ENCODE measurements around the gene FAM199X. TPM values are rescaled to one million over a fixed set of nuclear protein-coding genes. Genes with fewer than 3 reads are reported as not detected.

Gene FAM199X
- total and polyA plus RNA-seq, 2 donors (not counting 1 experiment from before 2014, with no cell fraction given), result 3.6 to 19.2 TPM

DNA sequence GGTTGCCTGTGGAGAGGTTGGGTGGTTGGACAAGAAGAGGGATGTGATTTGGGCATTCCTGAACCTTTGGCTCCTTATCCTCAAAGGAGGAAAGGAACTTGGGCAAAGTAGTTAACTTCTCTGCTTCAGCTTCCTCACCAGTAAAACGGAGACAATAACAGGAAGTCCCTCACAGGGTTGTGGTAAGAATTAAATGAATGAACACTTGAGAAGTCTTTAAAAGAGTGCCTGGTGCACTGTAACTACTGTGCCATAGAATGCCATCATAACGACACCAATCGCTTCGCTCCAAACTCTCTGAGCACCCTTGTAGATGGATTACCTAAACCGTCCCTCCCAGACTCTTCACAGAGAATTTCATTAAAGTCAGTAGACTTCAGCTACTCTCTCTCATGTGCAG, 43.4 kb upstream of the FAM199X start:
- Histone ChIP-seq H3K4me2 (replicated peaks; ENCODE audit: low read depth, low read length, poor library complexity, severe bottlenecking) (peak overlapping the region; percentile 53), H3K4me3 (ENCODE audit: control extremely low read depth in 1 of 5, extremely low read depth in 1 of 5, insufficient read depth in 1 of 5, low read depth in 2 of 5, low read length in 4 of 5) (no peak overlapping the region), H3K36me3 (replicated peaks in 1 of 2; ENCODE audit: control extremely low read depth in 1 of 2, control insufficient read depth in 1 of 2, extremely low read depth in 1 of 2, insufficient read depth in 2 of 2, low read length in 1 of 2) (no peaks in the 10 kb centered on the region), H3K9ac (ENCODE audit: low read length) (peak overlapping the region; percentile 13), H4K20me1 (ENCODE audit: control insufficient read depth, insufficient read depth, low read length, poor library complexity, severe bottlenecking) (no peaks in the 10 kb centered on the region), H3K9me3 (ENCODE audit: control extremely low read depth in 1 of 3, control insufficient read depth in 2 of 3, insufficient read depth in 1 of 3, low read length in 2 of 3) (peaks cover 0 to 8% (median 0%) of the 10 kb centered on the region in 3 donors), H3K27me3 (replicated peaks in 1 of 4; ENCODE audit: control extremely low read depth in 1 of 4, control insufficient read depth in 3 of 4, insufficient read depth in 4 of 4, low read length in 3 of 4) (no peaks in the 10 kb centered on the region), H2AFZ (ENCODE audit: insufficient read depth, low read depth, low read length, poor library complexity, severe bottlenecking) (no peak overlapping the region), H3K4me1 (ENCODE audit: control insufficient read depth in 2 of 2, insufficient read depth in 2 of 2, low read length in 2 of 2) (peaks cover 39 to 60% of the 10 kb centered on the region in 2 donors), H3K79me2 (ENCODE audit: control insufficient read depth, insufficient read depth, low read length) (no peaks in the 10 kb centered on the region), H3K27ac (ENCODE audit: low read length in 2 of 2) (peak overlapping the region; percentile 57 to 78)
- TF ChIP-seq EZH2 (IDR thresholded peaks at IDR 0.05; ENCODE audit: borderline replicate concordance, insufficient read depth, low read depth, low read length, poor library complexity, severe bottlenecking) (no peak), CTCF (IDR thresholded peaks at IDR 0.05) (no peak)
- ChIA-PET POLR2A (interaction anchor here (0.7 to 1.3 kb wide), 3 partner anchors 11 to 34 kb away, joined by 3 to 5 read pairs (median 4); partner anchors contain the start of genes SLC25A53 and ZCCHC18), CTCF (interaction anchor here (0.9 to 1.5 kb wide), 5 partner anchors 9 to 34 kb away, joined by 3 to 13 read pairs (median 4); partner anchors contain the start of genes SLC25A53 and ZCCHC18)
- no peaks in the 10 kb centered on the region for H3K9me3 Mint-ChIP-seq (ENCODE audit: insufficient read depth)
- 0% methylated on average over 3 of the region's 5 CpGs for WGBS (ENCODE audit: insufficient coverage)
- DNase-seq (peak; percentile 38), ATAC-seq (ENCODE audit: low read depth) (peak; percentile 68)
- peaks cover 57% of the 10 kb centered on the region for H3K4me1 Mint-ChIP-seq
- peak overlapping the region; percentile 97 for H3K27ac Mint-ChIP-seq
- intact Hi-C loops (cut with micrococcal nuclease), result no loop called here
- peak overlapping the region; percentile 74 for H3K4me3 Mint-ChIP-seq
- no peaks in the 10 kb centered on the region for H3K27me3 Mint-ChIP-seq

GRCh38 chrX:104126856-104127255, 39.4 kb upstream of the FAM199X start:
- Histone ChIP-seq H3K4me3 (ENCODE audit: control extremely low read depth in 1 of 5, extremely low read depth in 1 of 5, insufficient read depth in 1 of 5, low read depth in 2 of 5, low read length in 4 of 5) (no peak overlapping the region), H3K4me2 (replicated peaks; ENCODE audit: low read depth, low read length, poor library complexity, severe bottlenecking) (peak overlapping the region; percentile 0), H2AFZ (ENCODE audit: insufficient read depth, low read depth, low read length, poor library complexity, severe bottlenecking) (no peak overlapping the region), H3K36me3 (replicated peaks in 1 of 2; ENCODE audit: control extremely low read depth in 1 of 2, control insufficient read depth in 1 of 2, extremely low read depth in 1 of 2, insufficient read depth in 2 of 2, low read length in 1 of 2) (peaks cover 0 to 15% of the 10 kb centered on the region in 2 experiments), H4K20me1 (ENCODE audit: control insufficient read depth, insufficient read depth, low read length, poor library complexity, severe bottlenecking) (no peaks in the 10 kb centered on the region), H3K9ac (ENCODE audit: low read length) (no peak overlapping the region), H3K4me1 (ENCODE audit: control insufficient read depth in 2 of 2, insufficient read depth in 2 of 2, low read length in 2 of 2) (peaks cover 36 to 52% of the 10 kb centered on the region in 2 donors), H3K9me3 (ENCODE audit: control extremely low read depth in 1 of 3, control insufficient read depth in 2 of 3, insufficient read depth in 1 of 3, low read length in 2 of 3) (peaks cover 0 to 8% (median 0%) of the 10 kb centered on the region in 3 donors), H3K79me2 (ENCODE audit: control insufficient read depth, insufficient read depth, low read length) (no peaks in the 10 kb centered on the region), H3K27me3 (replicated peaks in 1 of 4; ENCODE audit: control extremely low read depth in 1 of 4, control insufficient read depth in 3 of 4, insufficient read depth in 4 of 4, low read length in 3 of 4) (no peaks in the 10 kb centered on the region), H3K27ac (ENCODE audit: low read length in 2 of 2) (peak overlapping the region; percentile 38 to 82)
- Mint-ChIP-seq H3K9me3 (ENCODE audit: insufficient read depth) (no peaks in the 10 kb centered on the region), H3K27me3 (no peaks in the 10 kb centered on the region), H3K27ac (peak overlapping the region; percentile 83), H3K4me1 (peaks cover 47% of the 10 kb centered on the region), H3K4me3 (peak overlapping the region; percentile 61)
- DNase-seq, result no peak
- CTCF ChIA-PET, result interaction anchor here (3.1 kb wide), 1 partner anchor 10 kb away, joined by 24 read pairs; no protein-coding TSS in a partner anchor
- WGBS (ENCODE audit: insufficient coverage), result no CpG with 5 or more reads among the region's 2 CpGs
- intact Hi-C loops (cut with micrococcal nuclease), result loop anchor here (2.0 kb wide), 1 partner anchor 40 kb away; the partner anchor contains the start of gene FAM199X
- POLR2A ChIA-PET, result no interaction called here
- ATAC-seq (ENCODE audit: low read depth), result no peak
- TF ChIP-seq EZH2 (IDR thresholded peaks at IDR 0.05; ENCODE audit: borderline replicate concordance, insufficient read depth, low read depth, low read length, poor library complexity, severe bottlenecking) (no peak), CTCF (IDR thresholded peaks at IDR 0.05) (no peak)
